ENCODE data around the gene ZDHHC8.

Gene ZDHHC8

GRCh38 chr22:20086763-20087162 lies 44.8 kb upstream of the ZDHHC8 start:
- no peak overlapping the region for H3K4me3 ChIP-seq (ENCODE audit: low read depth, low read length)
- DNase-seq (ENCODE audit: low read depth): no peak
- TF ChIP-seq, protein P1, sequence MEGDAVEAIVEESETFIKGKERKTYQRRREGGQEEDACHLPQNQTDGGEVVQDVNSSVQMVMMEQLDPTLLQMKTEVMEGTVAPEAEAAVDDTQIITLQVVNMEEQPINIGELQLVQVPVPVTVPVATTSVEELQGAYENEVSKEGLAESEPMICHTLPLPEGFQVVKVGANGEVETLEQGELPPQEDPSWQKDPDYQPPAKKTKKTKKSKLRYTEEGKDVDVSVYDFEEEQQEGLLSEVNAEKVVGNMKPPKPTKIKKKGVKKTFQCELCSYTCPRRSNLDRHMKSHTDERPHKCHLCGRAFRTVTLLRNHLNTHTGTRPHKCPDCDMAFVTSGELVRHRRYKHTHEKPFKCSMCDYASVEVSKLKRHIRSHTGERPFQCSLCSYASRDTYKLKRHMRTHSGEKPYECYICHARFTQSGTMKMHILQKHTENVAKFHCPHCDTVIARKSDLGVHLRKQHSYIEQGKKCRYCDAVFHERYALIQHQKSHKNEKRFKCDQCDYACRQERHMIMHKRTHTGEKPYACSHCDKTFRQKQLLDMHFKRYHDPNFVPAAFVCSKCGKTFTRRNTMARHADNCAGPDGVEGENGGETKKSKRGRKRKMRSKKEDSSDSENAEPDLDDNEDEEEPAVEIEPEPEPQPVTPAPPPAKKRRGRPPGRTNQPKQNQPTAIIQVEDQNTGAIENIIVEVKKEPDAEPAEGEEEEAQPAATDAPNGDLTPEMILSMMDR (conservative IDR thresholded peaks at IDR 0.05; ENCODE audit: low read depth, low read length): no peak

GRCh38 chr22:20087319-20088262 lies 44.0 kb upstream of the ZDHHC8 start:
- no peak for DNase-seq (ENCODE audit: low read depth)
- TF ChIP-seq, protein P1 (conservative IDR thresholded peaks at IDR 0.05; ENCODE audit: low read depth, low read length): no peak
- no peak overlapping the region for H3K4me3 ChIP-seq (ENCODE audit: low read depth, low read length)

DNA sequence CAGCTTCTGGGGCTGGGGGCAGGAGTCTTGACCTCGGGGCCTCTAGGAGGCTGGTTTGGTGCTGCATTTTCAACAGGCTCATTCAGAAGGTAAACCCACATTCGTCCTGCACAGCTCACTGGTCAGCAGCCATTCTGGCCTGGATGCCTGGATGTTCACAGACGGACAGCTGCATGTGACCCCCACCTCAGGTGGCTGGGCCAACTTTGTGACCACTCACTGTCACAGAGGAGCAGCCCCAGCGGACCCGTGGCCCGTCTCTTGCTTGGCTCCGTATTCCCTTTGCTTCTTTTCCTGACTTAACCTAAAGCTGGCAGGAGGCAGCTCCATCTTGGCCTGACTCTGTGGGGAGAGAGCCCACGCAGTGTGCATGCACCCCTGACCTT lies 43.3 kb upstream of the ZDHHC8 start:
- TF ChIP-seq, protein P1 (conservative IDR thresholded peaks at IDR 0.05; ENCODE audit: low read depth, low read length): no peak
- no peak overlapping the region for H3K4me3 ChIP-seq (ENCODE audit: low read depth, low read length)
- no peak for DNase-seq (ENCODE audit: low read depth)

GRCh38 chr22:20089226-20089976 lies 42.2 kb upstream of the ZDHHC8 start:
- DNase-seq (ENCODE audit: low read depth): no peak
- TF ChIP-seq, protein P1 (conservative IDR thresholded peaks at IDR 0.05; ENCODE audit: low read depth, low read length): no peak

DNA sequence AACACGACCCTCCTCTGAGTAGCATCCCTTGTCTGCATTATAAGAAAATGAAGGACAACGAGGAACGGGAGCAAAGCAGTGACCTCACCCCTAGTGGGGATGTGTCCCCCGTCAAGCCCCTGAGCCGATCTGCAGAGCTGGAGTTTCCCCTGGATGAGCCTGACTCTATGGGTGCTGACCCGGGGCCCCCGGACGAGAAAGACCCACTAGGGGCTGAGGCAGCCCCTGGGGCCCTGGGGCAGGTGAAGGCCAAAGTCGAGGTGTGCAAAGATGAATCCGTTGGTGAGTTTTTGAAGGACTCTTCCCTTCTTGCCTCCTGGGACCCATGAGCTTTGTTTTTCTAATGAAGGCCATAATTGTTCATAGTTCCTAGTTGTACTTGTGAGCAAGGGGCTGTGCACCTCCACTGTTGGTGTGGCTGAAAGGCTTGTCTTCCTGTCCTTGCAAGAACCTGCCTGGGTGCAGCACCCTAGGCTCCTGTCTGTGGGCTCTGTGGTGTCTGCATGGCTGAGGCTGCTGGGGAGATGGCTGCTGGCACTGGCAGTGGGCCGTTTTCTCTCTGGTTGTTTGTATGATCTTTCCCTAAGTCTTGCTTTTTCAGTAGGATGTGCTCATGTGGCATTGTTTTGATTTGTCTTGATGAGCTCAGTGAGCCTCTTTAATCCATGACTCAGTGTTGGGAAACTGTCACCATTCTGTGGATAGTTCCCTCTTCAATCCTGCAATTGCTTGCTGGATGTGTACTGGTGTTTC lies 41.5 kb upstream of the ZDHHC8 start:
- no peak for DNase-seq (ENCODE audit: low read depth)
- no peak overlapping the region for H3K4me3 ChIP-seq (ENCODE audit: low read depth, low read length)
- TF ChIP-seq, protein P1 (conservative IDR thresholded peaks at IDR 0.05; ENCODE audit: low read depth, low read length): no peak

More at GRCh38 chr22:20089226-20089976, 42.2 kb upstream of the ZDHHC8 start:
- H3K4me3 ChIP-seq (ENCODE audit: low read depth, low read length): no peak overlapping the region

DNA sequence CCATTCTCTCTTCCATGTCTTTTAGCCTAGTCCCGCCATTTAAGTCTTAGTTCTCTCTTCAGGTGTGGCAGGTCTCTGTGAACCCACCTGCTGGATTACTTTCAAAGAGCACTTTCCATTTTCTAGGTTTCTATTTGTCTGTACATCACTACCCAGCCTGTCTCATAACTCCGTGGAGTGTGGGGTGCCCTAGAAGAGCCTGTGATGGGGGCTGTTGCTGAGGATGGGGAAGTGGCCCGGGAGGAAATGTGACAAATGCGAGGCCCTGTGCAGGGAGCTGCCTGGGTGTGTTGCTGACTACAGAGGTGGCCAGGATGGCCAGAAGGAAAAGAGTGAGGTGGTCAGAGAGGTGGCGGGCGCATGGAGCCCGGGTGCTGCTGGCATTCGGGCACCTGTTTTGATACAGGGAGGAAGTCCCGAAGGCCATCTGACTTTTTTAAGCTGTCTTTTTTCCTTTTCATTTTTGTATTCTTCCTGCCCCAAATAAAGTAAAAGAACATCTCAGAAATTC lies 40.8 kb upstream of the ZDHHC8 start:
- TF ChIP-seq, protein P1 (conservative IDR thresholded peaks at IDR 0.05; ENCODE audit: low read depth, low read length): no peak
- no peak overlapping the region for H3K4me3 ChIP-seq (ENCODE audit: low read depth, low read length)
- no peak for DNase-seq (ENCODE audit: low read depth)

Measured in choroid plexus epithelial cell (primary cell).